ENCODE data around the gene PADI3. TPM values are rescaled to one million over a fixed set of nuclear protein-coding genes. Genes with fewer than 3 reads are reported as not detected.
A peak's percentile ranks its signal among the peaks of the same experiment; 100 is the strongest.

Gene PADI3
- total and polyA plus RNA-seq, 2 donors (not counting 1 experiment from before 2014, with no cell fraction given): not detected

DNA sequence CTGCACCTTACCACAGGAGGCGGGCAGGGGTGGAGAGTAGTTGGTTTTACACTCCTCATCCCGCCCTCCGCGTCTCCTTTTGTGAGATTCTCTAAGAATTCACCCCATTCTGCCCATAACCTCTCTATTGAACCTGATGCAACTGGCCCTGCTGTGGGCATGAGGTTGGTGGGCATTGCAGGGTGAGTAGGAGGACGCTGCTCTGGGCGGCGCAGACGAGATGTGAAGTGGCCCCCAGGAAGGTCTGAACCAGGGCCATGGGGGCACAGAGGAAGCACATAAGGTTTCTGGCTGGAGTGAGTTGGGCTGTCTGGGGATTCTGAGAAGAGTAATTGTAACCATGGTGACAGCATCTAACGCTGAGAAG, 35.1 kb upstream of the PADI3 start:
- Histone ChIP-seq H3K9me3 (ENCODE audit: control insufficient read depth, insufficient read depth, low read depth, low read length) (no peaks in the 10 kb centered on the region), H3K4me2 (ENCODE audit: extremely low read depth, insufficient read depth, low read length) (no peak overlapping the region), H2AFZ (ENCODE audit: low read length) (no peak overlapping the region), H4K20me1 (ENCODE audit: control insufficient read depth, extremely low read depth, insufficient read depth, low read length) (no peaks in the 10 kb centered on the region), H3K79me2 (ENCODE audit: control insufficient read depth, insufficient read depth, low read length) (no peaks in the 10 kb centered on the region), H3K9ac (ENCODE audit: insufficient read depth, low read length) (no peak overlapping the region), H3K27ac (ENCODE audit: insufficient read depth, low read length) (no peak overlapping the region), H3K27me3 (ENCODE audit: control insufficient read depth, insufficient read depth, low read length) (peaks cover 16% of the 10 kb centered on the region), H3K4me3 (replicated peaks in 1 of 4; ENCODE audit: control extremely low read depth in 1 of 4, insufficient read depth in 1 of 4, low read depth in 3 of 4, low read length in 4 of 4) (no peak overlapping the region), H3K36me3 (ENCODE audit: control insufficient read depth, insufficient read depth, low read length) (no peaks in the 10 kb centered on the region), H3K4me1 (ENCODE audit: control insufficient read depth, extremely low read depth, insufficient read depth, low read length) (no peaks in the 10 kb centered on the region)
- DNase-seq (ENCODE audit: low read depth in 2 of 2): no peak
- TF ChIP-seq CTCF (conservative IDR thresholded peaks at IDR 0.05 in 1 of 2, IDR thresholded peaks at IDR 0.05 in 1 of 2; ENCODE audit: low read depth in 1 of 2, low read length in 2 of 2) (no peak), EZH2 (IDR thresholded peaks at IDR 0.05; ENCODE audit: low read length, missing control alignments) (no peak)

GRCh38 chr1:17214876-17215544, 33.9 kb upstream of the PADI3 start:
- Histone ChIP-seq H3K27me3 (ENCODE audit: control insufficient read depth, insufficient read depth, low read length) (peaks cover 22% of the 10 kb centered on the region), H3K27ac (ENCODE audit: insufficient read depth, low read length) (no peak overlapping the region), H2AFZ (ENCODE audit: low read length) (no peak overlapping the region), H3K4me2 (ENCODE audit: extremely low read depth, insufficient read depth, low read length) (no peak overlapping the region), H3K36me3 (ENCODE audit: control insufficient read depth, insufficient read depth, low read length) (no peaks in the 10 kb centered on the region), H3K4me3 (replicated peaks in 1 of 4; ENCODE audit: control extremely low read depth in 1 of 4, insufficient read depth in 1 of 4, low read depth in 3 of 4, low read length in 4 of 4) (no peak overlapping the region), H3K9me3 (ENCODE audit: control insufficient read depth, insufficient read depth, low read depth, low read length) (no peaks in the 10 kb centered on the region), H3K9ac (ENCODE audit: insufficient read depth, low read length) (no peak overlapping the region), H4K20me1 (ENCODE audit: control insufficient read depth, extremely low read depth, insufficient read depth, low read length) (no peaks in the 10 kb centered on the region), H3K79me2 (ENCODE audit: control insufficient read depth, insufficient read depth, low read length) (no peaks in the 10 kb centered on the region), H3K4me1 (ENCODE audit: control insufficient read depth, extremely low read depth, insufficient read depth, low read length) (no peaks in the 10 kb centered on the region)
- no peak for TF ChIP-seq CTCF (conservative IDR thresholded peaks at IDR 0.05 in 1 of 2, IDR thresholded peaks at IDR 0.05 in 1 of 2; ENCODE audit: low read depth in 1 of 2, low read length in 2 of 2)
- no peak for DNase-seq (ENCODE audit: low read depth in 2 of 2)

DNA sequence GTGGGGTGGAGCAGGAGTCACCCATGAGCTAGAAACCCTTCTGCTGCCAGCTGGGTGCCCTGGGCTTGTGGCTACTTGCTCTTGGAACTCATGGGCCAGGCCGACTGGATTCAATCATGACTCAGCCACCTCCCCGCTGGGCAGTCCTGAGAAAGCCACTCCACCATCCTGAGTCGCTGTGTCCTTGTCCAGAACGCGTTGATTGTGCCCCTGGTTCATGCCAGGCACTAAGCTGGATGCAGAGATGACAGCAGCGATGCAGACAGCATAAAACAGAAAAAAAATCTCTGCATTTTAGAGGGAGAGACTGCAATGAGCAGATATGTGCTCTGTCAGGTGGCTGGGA, 33.4 kb upstream of the PADI3 start:
- peak in 1 of 2 donors; percentile 35 for DNase-seq (ENCODE audit: low read depth in 2 of 2)
- Histone ChIP-seq H3K36me3 (ENCODE audit: control insufficient read depth, insufficient read depth, low read length) (no peaks in the 10 kb centered on the region), H2AFZ (ENCODE audit: low read length) (no peak overlapping the region), H3K27ac (ENCODE audit: insufficient read depth, low read length) (no peak overlapping the region), H3K27me3 (ENCODE audit: control insufficient read depth, insufficient read depth, low read length) (peaks cover 22% of the 10 kb centered on the region), H3K9me3 (ENCODE audit: control insufficient read depth, insufficient read depth, low read depth, low read length) (no peaks in the 10 kb centered on the region), H4K20me1 (ENCODE audit: control insufficient read depth, extremely low read depth, insufficient read depth, low read length) (no peaks in the 10 kb centered on the region), H3K9ac (ENCODE audit: insufficient read depth, low read length) (no peak overlapping the region), H3K4me2 (ENCODE audit: extremely low read depth, insufficient read depth, low read length) (no peak overlapping the region), H3K4me3 (replicated peaks in 1 of 4; ENCODE audit: control extremely low read depth in 1 of 4, insufficient read depth in 1 of 4, low read depth in 3 of 4, low read length in 4 of 4) (no peak overlapping the region), H3K4me1 (ENCODE audit: control insufficient read depth, extremely low read depth, insufficient read depth, low read length) (no peaks in the 10 kb centered on the region), H3K79me2 (ENCODE audit: control insufficient read depth, insufficient read depth, low read length) (no peaks in the 10 kb centered on the region)
- TF ChIP-seq CTCF (conservative IDR thresholded peaks at IDR 0.05 in 1 of 2, IDR thresholded peaks at IDR 0.05 in 1 of 2; ENCODE audit: low read depth in 1 of 2, low read length in 2 of 2) (no peak), EZH2 (IDR thresholded peaks at IDR 0.05; ENCODE audit: low read length, missing control alignments) (no peak)
